HG02623 (cell line): Measurements from ENCODE around the gene HSPB7.
"Not testable (repeated sequence)": the region's sequence is repeated elsewhere in the genome, so short reads cannot be mapped to it uniquely, and the experiment has no call there.

Source experiments
- ATAC-seq: cut with Tn5 transposase; IDR thresholded peaks from one replicate; pipeline ENCODE4 v1.9.1; 2021; ENCODE audit warnings: moderate library complexity; ENCODE audit not compliant: unreplicated experiment

Gene HSPB7

GRCh38 chr1:16023050-16023653 lies 5.3 kb upstream of the HSPB7 start:
- ATAC-seq = no peak

- ATAC-seq = no peak
Measured at GRCh38 chr1:16022393-16022792, 4.5 kb upstream of the HSPB7 start.

- no peak for ATAC-seq
Measured at GRCh38 chr1:16021681-16022080, 3.8 kb upstream of the HSPB7 start, which contains the start of gene CLCNKA. TSS of gene CLCNKA (plus strand) at chr1:16022036. CDS start at chr1:16022620, 584 bp downstream.

- not testable (repeated sequence) for ATAC-seq
Measured at GRCh38 chr1:16020878-16021277, 3.0 kb upstream of the HSPB7 start.

- no peak for ATAC-seq
Measured at GRCh38 chr1:16020325-16020724, 2.5 kb upstream of the HSPB7 start.

- no peak for ATAC-seq
Measured at GRCh38 chr1:16019644-16020277, 1.9 kb upstream of the HSPB7 start.

- ATAC-seq = no peak
Measured at GRCh38 chr1:16018749-16019643, 1.2 kb upstream of the HSPB7 start.

- ATAC-seq = no peak
Measured at GRCh38 chr1:16018308-16018707, 465 bp upstream of the HSPB7 start.

- no peak for ATAC-seq
Measured at GRCh38 chr1:16017076-16017460, 775 bp downstream of the HSPB7 start.

- no peak for ATAC-seq
Measured at GRCh38 chr1:16015960-16016901, 1.6 kb downstream of the HSPB7 start.

- no peak for ATAC-seq
Measured at GRCh38 chr1:16015491-16015890, 2.4 kb downstream of the HSPB7 start.

GRCh38 chr1:16014509-16015482 lies 3.0 kb downstream of the HSPB7 start:
- ATAC-seq = no peak

GRCh38 chr1:16013908-16014258 lies 4.0 kb downstream of the HSPB7 start:
- ATAC-seq = no peak

- ATAC-seq = no peak
Measured at GRCh38 chr1:16013220-16013907, 4.5 kb downstream of the HSPB7 start.

GRCh38 chr1:16012590-16013219 lies 5.1 kb downstream of the HSPB7 start:
- ATAC-seq = no peak

- ATAC-seq = no peak
Measured at GRCh38 chr1:16011936-16012589, 5.8 kb downstream of the HSPB7 start.

- no peak for ATAC-seq
Measured at GRCh38 chr1:16010837-16011236, 7.0 kb downstream of the HSPB7 start.

- no peak for ATAC-seq
Measured at GRCh38 chr1:16009678-16010077, 8.2 kb downstream of the HSPB7 start.
